GM18505 (cell line): Measurements from ENCODE around the gene CDH1.

Experiments
- ATAC-seq: cut with Tn5 transposase; IDR thresholded peaks from one replicate; pipeline ENCODE4 v1.9.1; 2021; ENCODE audit not compliant: unreplicated experiment
- POLR2A ChIP-seq: IDR thresholded peaks from 4 replicates; pipeline ENCODE4 v1.6.1; 2011; ENCODE audit warnings: borderline replicate concordance; ENCODE audit not compliant: insufficient read depth, insufficient read length; ENCODE audit errors: extremely low read depth

Gene CDH1

DNA sequence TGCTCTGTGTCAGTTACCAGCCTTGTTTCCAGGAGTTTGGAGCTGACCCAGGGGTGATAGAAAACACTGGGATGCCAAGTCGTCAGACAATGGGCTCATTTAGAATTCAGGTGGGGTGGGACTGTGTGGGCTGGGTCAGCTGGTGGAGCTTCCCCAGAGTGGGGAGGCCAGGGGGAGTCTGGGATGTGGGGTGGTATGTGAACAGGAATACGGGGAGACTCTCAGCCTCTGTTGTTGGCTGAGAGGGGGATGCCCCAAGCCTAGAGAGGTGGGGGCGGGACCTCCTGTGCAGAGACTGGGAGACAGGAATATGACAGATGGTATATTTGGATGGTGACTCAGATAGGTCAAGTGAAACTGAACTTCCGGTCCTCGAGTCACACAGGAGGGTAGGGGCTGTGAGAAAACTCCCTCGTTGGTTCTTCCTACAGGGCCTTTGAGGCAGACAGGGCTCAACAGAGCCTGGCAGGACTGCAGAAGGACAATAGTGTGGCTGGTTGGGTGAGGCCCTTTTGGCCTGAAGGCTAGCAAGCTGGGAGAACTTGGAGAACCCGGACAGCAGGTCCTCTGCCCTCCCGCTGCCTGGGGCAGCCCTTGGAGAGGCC, 23.7 kb downstream of the CDH1 start:
- TF ChIP-seq POLR2A: peak; percentile 55
- peak; percentile 44 for ATAC-seq

DNA sequence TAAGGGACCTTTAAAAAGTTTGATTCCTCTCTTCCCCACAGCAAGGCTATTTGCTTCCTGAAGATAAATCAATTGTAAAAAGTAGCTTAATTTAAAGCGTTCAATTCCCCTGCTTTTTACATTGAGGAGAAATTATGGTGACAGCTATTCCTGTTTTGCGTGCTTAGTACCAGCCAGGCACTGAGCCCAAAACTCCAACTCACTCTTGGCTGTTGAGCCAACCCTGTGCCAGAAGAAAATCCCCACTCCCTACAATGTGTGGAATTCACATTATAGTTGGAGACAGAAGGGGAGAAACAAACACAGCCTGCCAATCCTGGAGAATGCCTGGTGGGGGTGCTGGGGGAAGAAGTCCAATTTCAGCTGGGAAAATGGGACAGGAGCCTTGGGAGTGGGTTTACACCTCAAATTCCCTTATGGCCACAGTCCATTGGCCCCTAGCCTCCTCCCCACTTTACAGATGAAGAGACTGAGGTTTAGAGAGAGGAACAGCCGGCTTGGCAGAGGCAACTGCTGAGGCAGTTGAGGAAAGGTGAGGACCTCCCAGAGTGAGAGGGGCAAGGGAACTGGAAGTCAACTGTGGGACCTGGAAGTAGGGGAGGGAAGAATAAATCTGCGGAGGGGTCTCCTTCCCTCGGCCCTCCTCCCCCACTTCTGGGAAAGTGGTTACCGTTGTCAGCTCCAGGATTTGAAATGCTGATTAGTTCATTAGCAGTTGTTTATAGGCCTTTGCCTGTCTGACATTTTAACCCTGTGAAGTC, 26.1 kb downstream of the CDH1 start:
- ATAC-seq: no peak

DNA sequence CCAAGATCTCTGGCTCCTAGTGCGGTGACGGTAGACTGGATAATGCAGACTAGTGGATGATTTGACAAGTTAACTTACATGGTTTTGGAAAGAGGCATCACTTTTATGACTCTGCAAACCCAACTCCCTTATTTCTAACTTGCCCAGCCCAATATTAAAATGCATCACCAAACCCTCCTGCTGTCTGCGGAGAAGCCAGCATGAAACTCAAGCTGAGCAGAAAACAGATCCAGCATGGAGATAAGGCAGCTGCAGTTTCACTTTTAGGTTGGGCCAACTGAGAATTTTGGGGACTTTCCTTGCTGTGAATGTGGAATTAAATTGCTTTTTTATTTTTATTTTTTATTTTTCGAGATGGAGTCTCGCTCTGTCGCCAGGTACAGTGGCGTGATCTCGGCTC, 27.8 kb downstream of the CDH1 start:
- no peak for ATAC-seq
- TF ChIP-seq POLR2A: no peak

More for the DNA sequence above, 26.1 kb downstream of the CDH1 start:
- no peak for TF ChIP-seq POLR2A

DNA sequence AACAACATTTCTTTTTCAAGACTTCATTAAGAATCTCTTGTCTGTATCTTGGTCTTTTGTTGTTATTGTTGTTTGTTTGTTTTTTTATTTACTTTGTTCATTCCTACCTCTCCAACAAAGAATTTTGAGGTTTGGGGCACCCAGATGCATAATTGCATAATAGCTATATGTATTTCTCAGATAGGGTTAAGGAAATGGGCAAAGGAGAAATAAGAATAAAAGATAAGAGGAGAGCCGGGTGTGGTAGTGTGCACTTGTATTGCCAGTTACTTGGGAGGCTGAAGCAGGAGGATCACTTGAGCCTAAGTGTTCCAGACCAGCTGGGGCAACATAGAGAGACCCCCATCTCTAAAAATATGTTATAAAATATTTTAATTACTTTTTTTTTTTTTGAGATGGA, 30.5 kb downstream of the CDH1 start:
- ATAC-seq: no peak
- TF ChIP-seq POLR2A: no peak

DNA sequence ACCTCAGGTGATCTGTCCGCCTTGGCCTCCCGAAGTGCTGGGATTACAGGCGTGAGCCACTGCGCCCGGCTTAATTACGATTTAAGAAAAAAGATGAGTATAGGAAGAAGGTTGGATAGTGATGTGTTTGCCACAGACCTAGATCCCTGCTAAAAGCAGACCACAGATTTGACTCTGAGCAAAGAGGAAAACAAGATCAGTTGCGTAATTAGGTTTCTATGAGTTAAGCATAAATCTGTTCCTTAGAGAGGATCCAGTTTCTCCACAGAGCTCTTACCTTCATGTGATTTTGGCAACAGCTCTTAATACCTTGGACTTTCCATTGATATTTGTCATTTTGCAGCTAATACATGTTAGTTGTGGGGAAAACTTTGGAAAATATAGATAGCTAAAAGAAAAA, 31.1 kb downstream of the CDH1 start:
- no peak for TF ChIP-seq POLR2A
- ATAC-seq: no peak

DNA sequence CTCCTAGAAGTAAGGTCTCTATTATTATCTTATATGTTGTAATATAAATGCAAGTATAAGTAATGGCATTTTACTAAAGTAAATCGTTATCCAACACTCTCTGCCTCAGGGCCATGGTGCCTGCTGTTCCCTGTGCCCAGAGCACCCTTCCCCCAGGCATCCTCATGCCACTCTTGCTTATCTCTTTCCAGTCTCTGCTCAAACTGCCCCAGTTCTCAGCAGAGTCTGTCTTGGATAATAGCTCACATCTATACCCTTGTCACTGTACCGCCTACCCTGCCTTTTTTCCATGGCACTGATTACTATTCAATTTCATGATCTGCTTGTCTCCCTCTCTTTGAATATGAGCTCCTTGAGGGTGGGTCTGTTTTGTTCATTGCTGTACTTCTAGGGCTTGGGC, 31.7 kb downstream of the CDH1 start:
- no peak for ATAC-seq
- no peak for TF ChIP-seq POLR2A

DNA sequence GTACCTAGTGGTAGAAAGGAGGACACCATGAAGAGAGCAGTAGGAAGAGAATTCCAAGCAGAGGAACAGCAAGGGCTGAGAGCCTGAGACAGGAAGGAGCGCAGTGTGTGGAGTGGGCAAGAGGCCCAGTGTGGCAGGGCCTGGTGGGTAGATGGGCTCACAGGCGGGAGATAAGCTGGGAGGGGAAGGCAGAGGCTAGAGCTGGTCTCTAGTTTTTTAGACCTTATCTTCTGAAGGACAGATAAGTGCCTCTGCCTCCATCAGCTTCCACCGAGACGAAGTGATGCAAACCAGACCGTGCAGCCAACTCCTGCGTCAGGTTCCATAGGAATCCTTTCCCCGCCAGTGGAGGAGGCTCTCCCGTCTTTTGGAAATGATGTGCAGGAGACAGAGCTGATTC, 33.6 kb downstream of the CDH1 start:
- ATAC-seq: no peak
- no peak for TF ChIP-seq POLR2A

DNA sequence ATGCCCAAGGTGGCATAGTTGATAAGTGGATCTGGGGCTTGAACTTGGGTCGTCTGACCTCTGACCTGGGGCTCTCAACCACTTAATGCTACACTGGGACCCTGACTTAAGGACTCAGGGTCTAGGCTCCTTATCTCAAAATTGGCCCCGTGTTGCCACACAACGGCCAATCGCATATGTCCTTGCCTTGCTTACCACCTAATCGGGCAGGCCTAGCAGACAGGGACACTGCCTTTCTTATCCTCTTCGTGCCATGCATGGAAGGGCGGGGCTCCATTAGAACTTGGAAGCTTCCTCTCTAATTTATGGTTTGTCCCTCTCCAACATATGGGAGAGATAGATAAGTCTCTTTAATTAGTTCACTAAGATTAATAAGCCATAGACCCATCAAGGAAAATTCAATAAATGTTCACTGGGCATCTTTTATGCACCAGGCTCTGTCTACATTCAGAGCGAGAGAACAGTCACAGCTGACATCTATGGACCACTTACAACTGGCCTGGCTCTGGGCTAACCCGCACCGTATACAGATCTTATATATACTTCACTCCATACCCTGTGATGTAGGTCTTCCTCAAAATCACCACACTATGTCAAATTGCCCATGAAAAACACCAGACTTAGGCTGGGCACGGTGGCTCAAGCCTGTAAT, 35.1 kb downstream of the CDH1 start:
- ATAC-seq: no peak
- no peak for TF ChIP-seq POLR2A

DNA sequence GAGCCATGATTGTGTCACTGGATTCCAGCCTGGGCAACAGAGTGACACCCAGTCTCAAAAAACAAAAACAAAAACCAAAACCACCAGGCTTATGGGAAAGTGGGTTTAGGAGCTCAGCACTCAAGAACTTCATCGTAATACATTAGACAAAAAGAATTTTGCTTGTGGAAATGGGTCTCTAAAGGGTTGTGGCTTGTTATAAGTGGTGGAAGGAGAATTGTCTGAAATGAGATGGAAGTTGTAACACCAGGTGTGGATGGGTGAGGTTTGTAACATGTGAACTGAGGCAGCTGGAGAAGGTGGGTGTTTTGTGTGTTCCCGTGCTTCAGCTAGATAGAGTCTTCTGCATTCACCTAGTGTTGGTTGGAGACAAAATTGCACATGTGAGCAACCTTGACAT, 35.8 kb downstream of the CDH1 start:
- ATAC-seq: no peak
- no peak for TF ChIP-seq POLR2A

DNA sequence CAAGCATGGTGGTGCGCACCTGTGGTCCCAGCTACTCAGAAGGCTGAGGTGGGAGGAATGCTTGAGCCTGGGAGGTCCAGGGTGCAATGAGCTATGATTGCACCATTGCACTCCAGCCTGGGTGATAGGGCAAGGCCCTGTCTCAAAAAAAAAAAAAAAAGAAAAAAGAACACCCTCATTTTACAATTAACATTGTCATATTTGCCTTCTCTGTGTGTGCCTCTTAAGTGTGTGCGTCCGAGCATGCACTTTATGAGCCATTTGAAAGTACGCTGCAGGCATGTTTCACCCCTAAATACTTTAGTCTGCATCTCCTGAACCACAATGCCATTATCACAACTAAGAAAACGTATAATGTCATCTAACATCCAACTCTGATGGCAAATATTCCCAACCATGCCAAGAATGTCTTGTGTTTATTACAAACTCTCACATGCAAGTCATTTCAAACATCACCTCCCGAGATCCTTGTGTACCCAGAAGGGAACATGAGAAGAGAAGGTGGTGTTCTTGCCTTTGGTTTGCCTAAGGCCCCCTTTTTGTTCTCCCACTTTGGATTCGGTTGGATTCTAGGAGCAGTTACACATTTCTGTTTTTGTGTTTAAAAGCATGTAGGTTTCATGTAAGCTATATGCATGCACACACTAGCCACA, 38.0 kb downstream of the CDH1 start:
- ATAC-seq: no peak
- no peak for TF ChIP-seq POLR2A

DNA sequence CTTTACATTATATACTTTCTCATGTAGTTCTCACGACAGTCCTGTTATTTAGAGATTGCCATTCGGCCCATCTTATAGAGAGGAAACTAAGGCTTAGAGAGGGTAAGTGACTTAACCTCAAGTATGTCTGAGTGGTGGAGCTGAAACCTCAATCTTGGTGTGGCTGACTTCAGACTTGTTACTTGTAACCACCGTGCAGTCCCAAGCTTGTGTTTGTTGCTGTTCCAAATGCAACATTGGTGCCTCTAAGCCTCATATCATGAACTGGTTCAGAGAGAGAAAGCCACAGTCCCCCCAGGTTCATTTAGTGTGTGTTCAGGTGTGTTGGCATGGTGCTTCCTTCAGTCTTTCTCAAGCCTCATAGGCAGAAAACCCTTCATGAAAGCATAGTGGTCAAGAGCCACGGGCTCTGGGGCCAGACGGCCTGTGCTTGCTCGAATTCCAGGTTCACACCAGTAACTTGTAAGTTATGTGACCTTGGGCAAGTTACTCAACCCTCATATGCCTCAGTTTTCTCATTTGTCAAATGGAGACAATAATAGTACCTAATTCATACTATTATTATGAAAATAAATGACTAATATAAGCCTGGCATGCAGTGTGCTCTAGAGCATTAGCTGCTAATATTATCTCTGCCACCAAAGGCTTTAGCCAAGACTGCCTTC, 39.9 kb downstream of the CDH1 start:
- peak; percentile 71 for ATAC-seq
- no peak for TF ChIP-seq POLR2A

DNA sequence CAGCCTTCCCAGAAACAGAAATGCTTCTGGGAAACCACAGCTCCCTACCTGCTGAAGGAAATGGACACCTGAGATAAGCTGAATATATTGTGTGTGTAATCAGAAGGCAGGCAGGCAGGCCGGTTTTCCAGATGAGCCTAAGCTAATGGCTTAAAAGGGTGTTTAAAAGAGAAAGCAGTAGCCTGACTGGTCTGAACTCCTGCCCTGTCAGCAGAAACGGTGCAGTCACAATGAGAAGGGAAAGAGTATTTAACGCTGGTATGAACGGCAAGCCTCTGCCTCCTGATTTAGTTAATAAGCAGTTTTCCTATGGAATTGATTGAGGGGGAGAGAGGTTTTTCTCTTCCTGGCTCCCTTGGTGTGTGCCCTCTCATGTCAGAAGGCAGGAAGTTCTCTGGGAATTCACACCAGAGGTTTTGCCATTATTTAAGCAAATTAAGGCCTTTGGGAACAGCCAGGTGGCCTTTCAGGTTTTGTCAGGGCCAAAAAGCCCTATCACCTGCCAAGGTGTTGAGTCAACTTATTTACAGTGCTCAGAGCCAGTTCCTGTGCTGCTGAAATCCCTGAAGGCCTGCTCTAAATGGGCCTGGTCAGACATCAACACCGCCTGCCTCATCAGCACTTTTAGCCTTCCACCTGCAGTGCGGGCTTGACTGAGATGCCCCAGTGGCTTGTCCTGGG, 41.6 kb downstream of the CDH1 start:
- ATAC-seq: no peak

DNA sequence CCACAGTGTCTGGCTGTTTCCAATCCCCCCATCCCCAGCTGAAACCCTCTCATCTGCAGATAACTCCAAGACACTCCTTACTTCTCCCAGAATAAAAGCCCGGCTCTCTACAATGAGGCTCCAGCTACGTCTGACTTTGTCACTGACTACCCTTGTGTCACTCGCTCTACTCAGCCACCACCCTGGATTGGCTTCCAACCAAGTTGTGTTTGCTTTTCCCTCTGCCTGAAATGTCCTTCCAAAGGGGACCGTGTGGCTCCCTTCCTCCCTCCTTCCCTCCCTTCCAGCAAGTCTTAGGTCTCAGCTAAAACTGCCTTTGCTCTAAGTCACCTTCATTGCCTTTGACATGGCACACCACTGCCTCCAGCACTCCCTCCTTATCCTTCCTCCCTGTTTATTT, 42.8 kb downstream of the CDH1 start:
- ATAC-seq: no peak

More for the DNA sequence above, 41.6 kb downstream of the CDH1 start:
- no peak for TF ChIP-seq POLR2A

DNA sequence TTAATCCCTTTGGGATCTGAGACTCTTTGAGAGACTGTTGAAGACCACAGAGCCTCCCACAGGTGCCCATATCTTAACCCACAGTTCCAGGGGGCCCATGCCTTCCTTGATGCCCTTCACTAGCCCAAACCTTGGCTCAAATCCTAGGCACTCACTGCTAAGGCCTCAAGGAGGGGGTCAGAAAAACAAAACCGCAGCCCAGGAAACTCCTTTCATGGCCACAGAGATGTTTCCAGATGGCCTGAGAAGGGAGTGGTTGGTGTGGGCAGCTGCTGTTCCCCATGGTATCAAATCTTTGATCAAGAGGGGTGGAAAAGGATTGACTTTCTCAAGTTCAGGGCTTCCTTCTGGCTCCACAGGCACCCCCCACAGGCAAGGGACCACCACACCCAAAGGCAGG, 44.7 kb downstream of the CDH1 start:
- ATAC-seq: peak; percentile 16
- TF ChIP-seq POLR2A: no peak

More for the DNA sequence above, 42.8 kb downstream of the CDH1 start:
- TF ChIP-seq POLR2A: no peak
